ENCODE measurements around the gene BLVRB.

BLVRB gene

GRCh38 chr19:40422748-40423566, 42.6 kb downstream of the BLVRB start:
- Histone ChIP-seq H3K27me3 (ENCODE audit: insufficient read depth, low read length) (no peaks in the 10 kb centered on the region), H3K27ac (ENCODE audit: low read depth, low read length) (peak overlapping the region; percentile 3; the same call in 1 of the 2 replicates), H3K36me3 (ENCODE audit: insufficient read depth, low read length) (no peaks in the 10 kb centered on the region), H3K79me2 (ENCODE audit: control insufficient read depth, insufficient read depth, low read length, unreplicated experiment) (peaks cover 31% of the 10 kb centered on the region), H3K4me3 (ENCODE audit: low read depth, low read length) (peak overlapping the region; percentile 85; the same call in 1 of the 2 replicates), H3K4me1 (ENCODE audit: control insufficient read depth, insufficient read depth, low read length, unreplicated experiment) (peaks cover 13% of the 10 kb centered on the region), H2AFZ (ENCODE audit: low read length, unreplicated experiment) (no peak overlapping the region)

DNA sequence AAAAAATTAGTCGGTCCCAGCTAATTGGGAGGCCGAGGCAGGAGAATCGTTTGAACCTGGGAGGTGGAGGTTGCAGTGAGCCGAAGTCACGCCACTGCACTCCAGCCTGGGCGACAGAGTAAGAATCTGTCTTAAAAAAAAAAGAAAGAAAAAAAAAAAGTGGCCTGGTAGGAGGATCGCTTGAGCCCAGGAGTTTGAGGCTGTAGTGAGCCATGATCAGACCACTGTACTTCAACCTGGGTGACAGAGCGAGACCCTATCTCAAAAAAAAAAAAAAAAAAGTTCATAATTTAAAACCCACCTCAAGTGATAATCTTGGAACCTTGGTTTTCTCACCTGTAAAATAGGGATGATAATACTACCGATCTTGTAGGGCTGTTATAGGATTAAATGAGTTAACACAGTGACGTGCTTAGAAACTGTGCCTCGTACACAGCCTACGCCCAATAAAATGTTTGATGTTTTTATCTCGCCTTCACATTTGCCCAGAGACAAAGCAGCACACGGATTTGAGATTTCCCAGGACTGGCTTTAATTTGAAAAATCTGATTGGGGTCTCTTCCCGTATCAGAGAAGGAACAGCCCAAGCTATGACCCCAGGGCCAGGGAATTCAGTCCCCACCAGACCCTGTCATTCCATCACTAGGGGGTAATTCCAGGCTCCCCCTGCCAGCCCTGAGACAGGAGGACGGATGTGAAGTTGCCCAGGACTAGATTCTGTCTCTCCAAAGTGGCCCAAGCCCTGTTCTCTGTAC, 43.4 kb downstream of the BLVRB start:
- peak overlapping the region; percentile 89 for H3K27ac ChIP-seq (ENCODE audit: low read depth, low read length)
- no peak overlapping the region for H2AFZ ChIP-seq (ENCODE audit: low read length, unreplicated experiment)
- H3K4me1 ChIP-seq (ENCODE audit: control insufficient read depth, insufficient read depth, low read length, unreplicated experiment) = peaks cover 13% of the 10 kb centered on the region
- H3K36me3 ChIP-seq (ENCODE audit: insufficient read depth, low read length) = no peaks in the 10 kb centered on the region
- H3K79me2 ChIP-seq (ENCODE audit: control insufficient read depth, insufficient read depth, low read length, unreplicated experiment) = peaks cover 31% of the 10 kb centered on the region
- H3K4me3 ChIP-seq (ENCODE audit: low read depth, low read length) = no peak overlapping the region; the same call in 1 of the 2 replicates
- H3K27me3 ChIP-seq (ENCODE audit: insufficient read depth, low read length) = no peaks in the 10 kb centered on the region

GRCh38 chr19:40420766-40421765, 44.5 kb downstream of the BLVRB start:
- H3K79me2 ChIP-seq (ENCODE audit: control insufficient read depth, insufficient read depth, low read length, unreplicated experiment) = peaks cover 31% of the 10 kb centered on the region
- no peaks in the 10 kb centered on the region for H3K27me3 ChIP-seq (ENCODE audit: insufficient read depth, low read length)
- H3K4me3 ChIP-seq (ENCODE audit: low read depth, low read length) = peak overlapping the region; percentile 79
- H3K36me3 ChIP-seq (ENCODE audit: insufficient read depth, low read length) = no peaks in the 10 kb centered on the region
- no peak overlapping the region for H2AFZ ChIP-seq (ENCODE audit: low read length, unreplicated experiment)
- peaks cover 13% of the 10 kb centered on the region for H3K4me1 ChIP-seq (ENCODE audit: control insufficient read depth, insufficient read depth, low read length, unreplicated experiment)
- H3K27ac ChIP-seq (ENCODE audit: low read depth, low read length) = peak overlapping the region; percentile 89

- Histone ChIP-seq H2AFZ (ENCODE audit: low read length, unreplicated experiment) (no peak overlapping the region), H3K27ac (ENCODE audit: low read depth, low read length) (peak overlapping the region; percentile 89; the same call in 1 of the 2 replicates), H3K4me1 (ENCODE audit: control insufficient read depth, insufficient read depth, low read length, unreplicated experiment) (peaks cover 13% of the 10 kb centered on the region), H3K36me3 (ENCODE audit: insufficient read depth, low read length) (no peaks in the 10 kb centered on the region), H3K79me2 (ENCODE audit: control insufficient read depth, insufficient read depth, low read length, unreplicated experiment) (peaks cover 31% of the 10 kb centered on the region), H3K4me3 (ENCODE audit: low read depth, low read length) (peak overlapping the region; percentile 79), H3K27me3 (ENCODE audit: insufficient read depth, low read length) (no peaks in the 10 kb centered on the region)
These were observed 45.1 kb downstream of the BLVRB start for GRCh38 chr19:40420451-40420765.

- no peak overlapping the region for H3K27ac ChIP-seq (ENCODE audit: low read depth, low read length)
- H2AFZ ChIP-seq (ENCODE audit: low read length, unreplicated experiment) = no peak overlapping the region
- peaks cover 27% of the 10 kb centered on the region for H3K79me2 ChIP-seq (ENCODE audit: control insufficient read depth, insufficient read depth, low read length, unreplicated experiment)
- H3K36me3 ChIP-seq (ENCODE audit: insufficient read depth, low read length) = no peaks in the 10 kb centered on the region
- no peak overlapping the region for H3K4me3 ChIP-seq (ENCODE audit: low read depth, low read length)
- peaks cover 13% of the 10 kb centered on the region for H3K4me1 ChIP-seq (ENCODE audit: control insufficient read depth, insufficient read depth, low read length, unreplicated experiment)
- no peaks in the 10 kb centered on the region for H3K27me3 ChIP-seq (ENCODE audit: insufficient read depth, low read length)
These were observed 45.8 kb downstream of the BLVRB start for GRCh38 chr19:40419780-40420179.

- Histone ChIP-seq H3K27me3 (ENCODE audit: insufficient read depth, low read length) (no peaks in the 10 kb centered on the region), H3K36me3 (ENCODE audit: insufficient read depth, low read length) (no peaks in the 10 kb centered on the region), H3K4me1 (ENCODE audit: control insufficient read depth, insufficient read depth, low read length, unreplicated experiment) (peaks cover 13% of the 10 kb centered on the region), H3K4me3 (ENCODE audit: low read depth, low read length) (no peak overlapping the region), H3K79me2 (ENCODE audit: control insufficient read depth, insufficient read depth, low read length, unreplicated experiment) (peaks cover 21% of the 10 kb centered on the region), H3K27ac (ENCODE audit: low read depth, low read length) (no peak overlapping the region), H2AFZ (ENCODE audit: low read length, unreplicated experiment) (no peak overlapping the region)
These were observed 46.4 kb downstream of the BLVRB start for GRCh38 chr19:40419066-40419612.

DNA sequence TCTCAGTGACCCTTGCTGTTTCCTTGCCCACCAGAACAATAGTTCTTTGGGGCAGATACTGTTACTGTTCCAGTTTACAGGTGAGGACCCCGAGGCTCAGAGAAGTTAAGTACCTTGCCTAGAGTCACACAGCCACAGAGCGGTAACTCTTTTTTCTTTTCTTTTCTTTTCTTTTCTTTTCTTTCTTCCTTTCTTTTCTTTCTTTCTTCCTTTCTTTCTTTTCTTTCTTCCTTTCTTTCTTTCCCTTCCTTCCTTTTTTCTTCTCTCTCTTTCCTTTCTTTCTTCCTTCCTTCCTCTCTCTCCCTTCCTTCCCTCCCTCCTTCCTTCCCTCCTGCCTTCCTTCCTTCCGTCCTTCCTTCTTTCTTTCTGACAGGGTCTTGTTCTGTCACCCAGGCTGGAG, 47.5 kb downstream of the BLVRB start:
- Histone ChIP-seq H3K79me2 (ENCODE audit: control insufficient read depth, insufficient read depth, low read length, unreplicated experiment) (peaks cover 10% of the 10 kb centered on the region), H3K36me3 (ENCODE audit: insufficient read depth, low read length) (no peaks in the 10 kb centered on the region), H3K27ac (ENCODE audit: low read depth, low read length) (no peak overlapping the region), H2AFZ (ENCODE audit: low read length, unreplicated experiment) (no peak overlapping the region), H3K27me3 (ENCODE audit: insufficient read depth, low read length) (no peaks in the 10 kb centered on the region), H3K4me1 (ENCODE audit: control insufficient read depth, insufficient read depth, low read length, unreplicated experiment) (peaks cover 10% of the 10 kb centered on the region), H3K4me3 (ENCODE audit: low read depth, low read length) (no peak overlapping the region)

- Histone ChIP-seq H3K27me3 (ENCODE audit: insufficient read depth, low read length) (no peaks in the 10 kb centered on the region), H2AFZ (ENCODE audit: low read length, unreplicated experiment) (no peak overlapping the region), H3K4me3 (ENCODE audit: low read depth, low read length) (no peak overlapping the region), H3K4me1 (ENCODE audit: control insufficient read depth, insufficient read depth, low read length, unreplicated experiment) (peaks cover 7% of the 10 kb centered on the region), H3K79me2 (ENCODE audit: control insufficient read depth, insufficient read depth, low read length, unreplicated experiment) (peaks cover 6% of the 10 kb centered on the region), H3K36me3 (ENCODE audit: insufficient read depth, low read length) (no peaks in the 10 kb centered on the region), H3K27ac (ENCODE audit: low read depth, low read length) (no peak overlapping the region)
These were observed 47.9 kb downstream of the BLVRB start for GRCh38 chr19:40417643-40417981.

- Histone ChIP-seq H3K27ac (ENCODE audit: low read depth, low read length) (no peak overlapping the region), H2AFZ (ENCODE audit: low read length, unreplicated experiment) (peak overlapping the region; percentile 25)
These were observed 48.5 kb downstream of the BLVRB start for GRCh38 chr19:40416918-40417642.

More at GRCh38 chr19:40416918-40417642, 48.5 kb downstream of the BLVRB start:
- no peaks in the 10 kb centered on the region for H3K36me3 ChIP-seq (ENCODE audit: insufficient read depth, low read length)
- H3K27me3 ChIP-seq (ENCODE audit: insufficient read depth, low read length) = no peaks in the 10 kb centered on the region
- H3K79me2 ChIP-seq (ENCODE audit: control insufficient read depth, insufficient read depth, low read length, unreplicated experiment) = peaks cover under 1% of the 10 kb centered on the region
- H3K4me1 ChIP-seq (ENCODE audit: control insufficient read depth, insufficient read depth, low read length, unreplicated experiment) = peaks cover 2% of the 10 kb centered on the region
- no peak overlapping the region for H3K4me3 ChIP-seq (ENCODE audit: low read depth, low read length)

Measured in ACC112 (cell line).